NCI-H1930 (cell line): ENCODE data around the gene IKZF3.
"Not testable (repeated sequence)": the region's sequence is repeated elsewhere in the genome, so short reads cannot be mapped to it uniquely, and the experiment has no call there.

Experiments used
- DNase-seq, 2 experiments: peaks; one replicate each; lab custom pipeline; 2025; lab: John Stamatoyannopoulos, UW

The IKZF3 gene

GRCh38 chr17:39855911-39856649 is 8.0 kb downstream of the IKZF3 start:
- not testable (repeated sequence) for DNase-seq

DNA sequence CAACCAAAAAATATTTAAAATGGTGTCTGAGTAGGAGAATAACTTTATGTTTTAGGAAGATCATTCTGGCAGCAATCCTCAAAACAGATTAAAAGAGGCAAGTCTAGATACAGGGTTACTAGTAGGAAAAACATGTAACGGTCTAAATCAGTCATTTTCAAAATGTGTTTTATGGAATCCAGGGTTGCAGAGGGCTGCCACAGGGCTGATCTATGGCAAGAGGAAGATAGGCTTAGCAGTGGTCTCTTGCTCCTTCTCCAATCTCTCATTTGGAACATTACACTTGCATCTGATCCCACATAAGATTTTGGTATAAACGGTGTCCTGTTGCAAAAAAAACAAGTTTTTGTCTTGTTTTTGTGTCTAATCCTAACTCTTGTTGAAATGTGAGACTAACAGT is 9.2 kb downstream of the IKZF3 start:
- DNase-seq: no peak

GRCh38 chr17:39852239-39852638 is 11.9 kb downstream of the IKZF3 start:
- no peak for DNase-seq

GRCh38 chr17:39850186-39850585 is 13.9 kb downstream of the IKZF3 start:
- DNase-seq: not testable (repeated sequence)

- DNase-seq: no peak
These were observed 15.5 kb downstream of the IKZF3 start for GRCh38 chr17:39848600-39848999.

- DNase-seq: no peak
These were observed 17.9 kb downstream of the IKZF3 start for GRCh38 chr17:39846205-39846604.

DNA sequence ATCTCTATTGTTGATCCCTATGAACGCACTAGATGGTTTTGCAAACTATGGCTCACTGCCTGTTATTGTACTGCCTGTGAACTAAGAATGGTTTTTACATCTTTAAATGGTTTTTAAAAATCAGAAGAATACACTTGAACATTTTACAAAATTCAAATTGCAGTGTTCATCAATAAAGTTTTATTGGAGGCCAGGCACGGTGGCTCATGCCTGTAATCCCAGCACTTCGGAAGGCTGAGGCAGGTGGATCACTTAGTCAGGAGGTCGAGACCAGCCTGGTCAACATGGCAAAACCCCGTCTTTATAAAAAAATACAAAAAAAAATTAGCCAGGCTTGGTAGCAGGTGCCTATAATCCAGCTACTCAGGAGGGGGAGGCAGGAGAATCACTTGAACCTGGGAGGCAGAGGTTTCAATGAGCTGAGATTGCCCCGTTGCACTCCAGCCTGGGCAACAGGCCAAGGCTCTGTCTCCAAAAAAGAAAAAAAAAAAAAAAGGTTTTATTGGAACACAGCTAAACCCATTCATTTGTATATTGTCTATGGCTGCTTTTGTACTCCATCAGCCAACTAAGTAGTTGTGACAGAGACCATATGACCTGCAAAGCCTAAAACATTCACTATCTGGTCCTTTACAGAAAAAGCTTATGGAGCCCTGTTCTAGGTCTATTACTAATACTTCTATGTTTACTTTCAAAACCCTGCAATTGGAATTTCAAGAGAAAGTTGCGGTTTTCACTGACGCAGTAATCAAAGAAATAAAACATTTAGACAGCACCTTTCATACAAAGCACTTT is 18.9 kb downstream of the IKZF3 start:
- DNase-seq: no peak

DNA sequence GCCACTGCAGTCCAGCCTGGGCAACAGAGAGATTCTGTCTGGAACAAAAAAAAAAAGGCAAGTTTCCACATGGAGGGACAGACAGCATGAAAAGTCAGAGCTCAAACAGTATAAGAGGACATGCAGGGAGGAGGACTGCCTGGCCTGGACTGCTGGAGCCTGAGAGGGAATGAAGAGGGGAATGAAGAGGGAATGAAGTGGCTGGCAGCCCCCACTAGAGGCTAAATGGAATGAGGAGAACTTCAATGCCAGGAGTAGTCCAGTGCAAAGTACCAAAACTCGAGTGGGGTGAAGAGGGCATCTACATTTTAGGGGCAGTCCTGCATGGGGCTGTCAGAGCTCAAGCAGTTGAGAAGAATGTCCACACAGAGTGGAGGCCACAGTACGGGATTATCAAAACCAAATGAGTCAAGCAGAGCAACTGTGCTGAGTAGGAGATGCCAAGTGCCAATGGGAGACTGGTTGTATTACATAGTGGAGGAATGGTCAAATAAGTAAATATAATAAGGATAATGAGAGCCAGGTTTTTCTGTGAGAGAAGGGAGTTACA is 22.9 kb downstream of the IKZF3 start:
- DNase-seq: no peak

DNA sequence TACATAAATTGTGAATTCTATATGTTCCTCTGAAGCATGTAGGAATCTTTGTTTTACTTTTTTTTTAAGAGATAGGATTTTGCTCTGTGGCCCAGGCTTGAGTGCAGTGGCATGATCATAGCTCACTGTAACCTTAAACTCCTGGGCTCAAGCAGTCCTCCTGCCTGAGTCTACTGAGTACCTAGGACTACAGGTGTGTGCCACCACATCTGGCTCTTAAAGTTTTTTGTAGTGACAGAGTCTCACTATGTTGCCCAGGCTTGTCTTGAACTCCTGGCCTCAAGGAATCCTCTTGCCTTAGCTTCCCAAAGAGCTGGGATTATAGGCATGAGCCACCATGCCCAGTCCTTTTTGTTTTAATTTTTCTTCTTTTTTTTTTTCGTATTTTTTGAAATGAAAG is 25.3 kb downstream of the IKZF3 start:
- no peak for DNase-seq

- no peak for DNase-seq
These were observed 26.1 kb downstream of the IKZF3 start for GRCh38 chr17:39838057-39838456.

GRCh38 chr17:39836117-39836516 is 28.0 kb downstream of the IKZF3 start:
- DNase-seq: no peak

GRCh38 chr17:39835038-39835786 is 28.9 kb downstream of the IKZF3 start:
- no peak for DNase-seq

GRCh38 chr17:39834017-39834416 is 30.1 kb downstream of the IKZF3 start:
- DNase-seq: no peak

DNA sequence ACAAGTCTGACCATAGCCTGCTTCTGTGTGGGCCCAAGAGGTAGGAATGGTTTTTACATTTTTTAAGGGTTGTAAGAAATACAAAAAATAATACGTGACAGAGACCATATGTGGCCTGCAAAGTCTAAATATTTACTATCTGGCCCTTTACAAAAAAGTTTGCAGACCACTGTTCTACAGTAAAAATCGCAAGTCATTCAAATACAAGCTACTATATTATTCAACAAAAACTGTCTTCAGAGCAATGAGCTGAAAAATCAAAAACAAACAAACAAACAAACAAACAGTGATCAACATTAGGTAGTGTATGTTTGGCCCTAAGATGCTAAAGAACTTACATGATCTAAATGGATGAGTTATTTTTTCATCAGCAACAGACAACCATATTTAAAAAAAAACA is 32.5 kb downstream of the IKZF3 start:
- DNase-seq: no peak

DNA sequence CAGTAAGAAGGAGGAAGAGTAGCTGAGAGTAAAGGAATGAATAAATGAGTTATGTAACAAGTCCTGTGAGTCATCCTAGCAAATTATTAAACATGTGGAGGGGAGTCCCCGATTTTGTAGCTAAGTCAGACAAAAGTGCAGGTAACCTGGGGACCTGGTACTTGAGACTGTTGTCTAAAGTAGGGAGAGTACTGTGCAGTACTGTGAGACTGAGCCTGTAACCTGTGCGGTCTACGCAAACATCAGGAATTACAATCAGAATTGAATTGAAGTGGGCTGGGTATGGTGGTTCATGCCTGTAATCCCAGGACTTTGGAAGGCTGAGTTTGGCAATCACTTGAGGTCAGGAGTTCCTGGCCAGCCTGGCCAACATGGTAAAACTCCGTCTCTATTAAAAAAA is 35.7 kb downstream of the IKZF3 start:
- no peak for DNase-seq

DNA sequence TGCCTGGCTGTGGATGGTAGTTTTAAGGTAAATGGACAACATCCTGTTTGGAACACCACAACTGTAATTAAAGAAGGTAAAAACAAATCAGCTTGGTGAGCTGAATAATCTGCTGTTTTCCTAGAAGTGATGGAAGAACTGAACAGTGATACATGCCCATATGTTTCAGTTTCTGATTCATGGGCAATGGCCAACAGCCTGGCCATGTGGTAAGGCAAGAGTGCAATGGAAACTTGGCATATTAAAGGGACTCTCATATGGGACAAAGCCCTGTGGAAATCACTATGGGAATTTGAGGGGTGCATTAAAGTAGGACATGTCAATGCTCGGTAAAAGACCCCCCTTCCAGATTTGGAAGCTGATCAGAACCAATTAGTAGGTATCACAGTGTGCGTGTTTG is 37.8 kb downstream of the IKZF3 start:
- DNase-seq: no peak

DNA sequence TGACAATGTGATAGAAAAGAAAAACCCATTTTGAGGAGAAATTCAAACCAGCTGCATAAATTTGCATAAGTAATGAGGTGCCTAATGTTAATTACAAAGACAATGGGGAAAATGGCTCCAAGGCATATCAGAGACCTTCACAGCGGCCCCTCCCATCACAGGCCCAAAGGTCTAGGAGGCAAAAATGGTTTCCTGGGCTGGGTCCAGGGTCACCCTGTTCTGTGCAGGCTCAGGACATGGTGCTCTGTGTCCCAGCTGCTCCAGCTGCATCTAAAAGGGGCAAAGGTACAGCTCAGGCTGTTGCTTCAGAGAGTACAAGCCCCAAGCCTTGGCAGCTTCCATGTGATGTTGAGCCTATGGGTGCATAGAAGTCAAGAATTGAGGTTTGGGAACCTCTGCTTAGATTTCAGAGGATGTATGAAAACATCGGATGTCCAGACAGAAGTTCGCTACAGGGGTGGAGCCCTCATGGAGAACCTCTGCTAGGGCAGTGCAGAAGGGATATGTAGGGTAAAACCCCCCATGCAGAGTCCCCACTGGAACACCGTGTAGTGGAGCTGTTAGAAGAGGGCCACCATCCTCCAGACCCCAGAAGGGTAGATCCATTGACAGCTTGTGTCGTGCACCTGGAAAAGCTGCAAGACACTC is 40.6 kb downstream of the IKZF3 start:
- DNase-seq: no peak

- no peak for DNase-seq
These were observed 42.1 kb downstream of the IKZF3 start for GRCh38 chr17:39822051-39822451.

DNA sequence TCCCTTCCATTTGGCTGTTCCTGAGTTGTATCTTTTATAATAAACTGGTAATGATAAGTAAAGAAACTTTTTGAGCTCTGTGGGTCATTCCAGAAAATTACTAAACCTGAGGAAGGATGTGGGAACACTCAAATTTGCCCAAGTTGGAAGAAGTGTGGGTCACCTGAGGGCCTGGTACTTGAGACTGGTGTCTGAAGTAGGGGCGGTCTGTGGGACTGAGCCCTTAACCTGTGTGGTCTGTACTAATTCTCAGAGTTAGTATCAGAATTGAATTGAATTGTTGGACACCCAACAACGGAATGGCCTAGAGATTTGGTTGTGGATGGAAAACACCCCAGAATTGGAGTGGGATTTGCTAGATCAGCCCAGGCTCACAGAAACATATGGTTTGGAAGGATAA is 43.1 kb downstream of the IKZF3 start:
- no peak for DNase-seq

DNA sequence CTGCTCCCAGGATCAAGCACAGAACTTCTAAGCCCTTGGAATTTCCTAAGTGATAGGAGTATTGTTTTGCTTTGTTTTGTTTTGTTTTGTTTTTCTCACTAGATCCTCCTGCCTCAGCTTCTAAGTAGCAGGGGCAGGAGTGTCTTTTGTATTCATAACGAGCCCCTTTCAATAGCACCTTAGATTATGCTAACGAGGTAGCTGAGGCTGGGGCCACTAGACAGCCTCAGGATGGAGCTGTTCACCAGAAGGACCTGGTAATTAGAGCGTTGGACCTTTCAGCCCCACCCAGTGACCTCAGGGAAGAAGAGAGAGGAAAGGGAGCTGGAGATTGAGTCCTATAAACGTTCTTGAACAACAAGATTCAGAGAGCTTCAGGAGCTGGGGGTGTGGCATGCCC is 43.6 kb downstream of the IKZF3 start:
- no peak for DNase-seq

- DNase-seq: no peak
These were observed 45.6 kb downstream of the IKZF3 start for GRCh38 chr17:39818358-39819000.

DNA sequence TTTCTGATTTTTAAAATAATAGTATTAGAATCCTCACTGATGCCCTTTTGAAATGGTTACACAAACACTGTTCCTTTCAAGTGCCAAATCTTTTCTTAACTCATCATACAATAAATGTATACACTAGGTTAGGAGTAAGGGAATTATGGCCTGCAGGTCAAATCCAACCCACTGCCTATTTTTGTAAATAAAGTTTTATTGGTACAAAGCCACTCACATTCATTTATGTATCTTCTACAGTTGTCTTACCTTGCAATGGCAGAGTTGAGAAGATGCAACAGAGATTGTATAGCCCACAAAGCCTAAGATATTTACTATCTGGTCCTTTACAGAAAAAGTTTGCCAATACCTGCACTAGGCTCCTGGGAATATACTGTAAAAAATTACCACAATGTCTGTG is 47.8 kb downstream of the IKZF3 start:
- DNase-seq: no peak
